IgD-negative memory B cell (primary cell): ENCODE measurements around the gene TCF12. TPM values are rescaled to one million over a fixed set of nuclear protein-coding genes. Genes with fewer than 3 reads are reported as not detected.
"Not testable (repeated sequence)": the region's sequence is repeated elsewhere in the genome, so short reads cannot be mapped to it uniquely, and the experiment has no call there.

Experiments
- H3K27ac Mint-ChIP-seq, 3 donors: one replicate each; pipeline ENCODE4 v1.8.0; 2020 to 2022; ENCODE audit warnings: mild to moderate bottlenecking in 3 of 3, mixed read lengths in 3 of 3, moderate library complexity in 1 of 3
- H3K27me3 Mint-ChIP-seq: one replicate; pipeline ENCODE4 v1.8.0; 2021; ENCODE audit warnings: mixed read lengths
- H3K36me3 Mint-ChIP-seq: one replicate; pipeline ENCODE4 v1.8.0; 2020; ENCODE audit warnings: mild to moderate bottlenecking, mixed read lengths
- H3K4me1 Mint-ChIP-seq, 3 donors: one replicate each; pipeline ENCODE4 v1.8.0; 2020 to 2022; ENCODE audit warnings: mixed read lengths in 3 of 3, mild to moderate bottlenecking in 1 of 3
- H3K4me3 Mint-ChIP-seq, 4 donors: one replicate each; pipeline ENCODE4 v1.8.0; 2020 to 2022; ENCODE audit warnings: mild to moderate bottlenecking in 4 of 4, mixed read lengths in 4 of 4, moderate library complexity in 3 of 4
- H3K9me3 Mint-ChIP-seq, 3 donors: one replicate each; pipeline ENCODE4 v1.8.0; 2020 to 2021; ENCODE audit warnings: mixed read lengths in 3 of 3, mild to moderate bottlenecking in 1 of 3
- polyA plus RNA-seq: library from polyadenylated mRNA; unstranded; fragments of 300-500 nt; fragmentation: Illumina TruSeq; gene quantifications from one replicate; pipeline ENCODE4 v1.2.3, GENCODE V29; 2021

The TCF12 gene
- polyA plus RNA-seq, 1 donor from 2014 or later = 58.0 TPM

GRCh38 chr15:56989411-56989924, 71.0 kb downstream of the TCF12 start:
- Mint-ChIP-seq H3K9me3 (peaks cover 0 to 2% (median 0%) of the 10 kb centered on the region in 3 donors), H3K27me3 (no peaks in the 10 kb centered on the region), H3K4me1 (peaks cover 23 to 29% (median 23%) of the 10 kb centered on the region in 3 donors), H3K4me3 (peak overlapping the region in 1 of 4 donors; percentile 33), H3K36me3 (peaks cover 7% of the 10 kb centered on the region), H3K27ac (no peak overlapping the region)

GRCh38 chr15:56991017-56991416, 72.6 kb downstream of the TCF12 start:
- peaks cover 0 to 2% (median 0%) of the 10 kb centered on the region in 3 donors for H3K9me3 Mint-ChIP-seq

DNA sequence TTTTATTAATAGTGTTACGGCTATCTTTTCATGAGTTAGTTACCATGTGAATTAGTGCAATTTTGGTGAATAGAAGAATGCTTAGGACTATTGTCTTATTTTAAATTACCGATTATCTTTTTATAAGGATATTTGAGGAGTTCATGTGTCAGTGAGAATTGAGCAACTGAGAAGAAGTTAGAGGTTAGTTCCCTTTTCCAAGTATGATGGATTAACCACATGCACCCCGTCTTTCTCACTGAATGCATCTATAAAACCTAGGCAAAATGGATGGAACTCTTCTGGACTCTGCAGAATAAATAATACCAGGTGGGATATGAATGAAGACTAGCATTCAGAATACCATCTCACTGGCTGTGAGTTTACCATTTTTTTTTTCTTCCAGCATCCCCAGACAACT, 74.3 kb downstream of the TCF12 start:
- Mint-ChIP-seq H3K36me3 (peaks cover 9% of the 10 kb centered on the region), H3K4me3 (no peak overlapping the region)

More at GRCh38 chr15:56991017-56991416, 72.6 kb downstream of the TCF12 start:
- H3K4me3 Mint-ChIP-seq = no peak overlapping the region
- no peak overlapping the region for H3K27ac Mint-ChIP-seq
- H3K36me3 Mint-ChIP-seq = peaks cover 7% of the 10 kb centered on the region
- H3K4me1 Mint-ChIP-seq = peaks cover 12 to 17% (median 13%) of the 10 kb centered on the region in 3 donors
- no peaks in the 10 kb centered on the region for H3K27me3 Mint-ChIP-seq

DNA sequence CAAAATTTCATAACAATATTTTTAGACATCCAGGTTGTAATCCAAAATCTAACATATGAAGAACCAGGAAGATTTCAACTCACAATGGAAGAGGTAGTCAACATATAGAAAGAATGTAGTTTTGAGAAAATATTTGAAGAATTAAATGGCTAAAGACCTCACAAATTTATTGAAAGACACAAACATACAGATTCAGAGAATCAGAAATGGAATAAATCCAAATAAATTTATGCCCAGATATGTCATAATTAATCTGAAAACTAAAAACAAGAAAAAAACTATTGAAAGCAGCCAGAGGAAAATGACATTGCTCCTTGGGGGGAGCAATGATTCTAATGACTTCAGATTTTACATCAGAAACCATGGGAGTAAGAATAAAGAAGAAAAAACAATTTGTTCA, 75.8 kb downstream of the TCF12 start:
- Mint-ChIP-seq H3K4me1 (peaks cover 10 to 13% (median 12%) of the 10 kb centered on the region in 3 donors), H3K27ac (peak overlapping the region in 1 of 3 donors; percentile 12), H3K36me3 (peaks cover 9% of the 10 kb centered on the region), H3K27me3 (no peaks in the 10 kb centered on the region), H3K4me3 (no peak overlapping the region), H3K9me3 (peaks cover 0 to 2% (median 0%) of the 10 kb centered on the region in 3 donors)

More for the DNA sequence above, 74.3 kb downstream of the TCF12 start:
- Mint-ChIP-seq H3K4me1 (peaks cover 12 to 13% (median 13%) of the 10 kb centered on the region in 3 donors), H3K9me3 (peaks cover 0 to 2% (median 0%) of the 10 kb centered on the region in 3 donors), H3K27ac (no peak overlapping the region), H3K27me3 (no peaks in the 10 kb centered on the region)

DNA sequence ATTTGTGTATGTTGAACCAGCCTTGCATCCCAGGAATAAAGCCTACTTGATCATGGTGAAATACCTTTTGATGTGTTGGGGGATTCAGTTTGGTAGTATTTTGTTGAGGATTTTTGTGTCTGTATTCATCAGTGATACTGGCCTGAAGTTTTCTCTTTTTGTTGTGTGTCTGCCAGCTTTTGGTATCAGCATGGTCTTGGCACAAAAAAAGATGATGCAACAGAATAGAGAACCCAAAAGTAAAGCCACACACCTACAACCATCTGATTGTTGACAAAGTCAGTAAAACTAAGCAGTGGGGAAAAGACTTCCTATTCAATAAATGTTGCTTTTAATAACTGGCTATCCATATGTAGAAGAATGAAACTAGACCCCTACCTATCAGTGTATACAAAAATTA, 77.6 kb downstream of the TCF12 start:
- Mint-ChIP-seq H3K9me3 (peaks cover 0 to 2% (median 0%) of the 10 kb centered on the region in 3 donors), H3K4me1 (peaks cover 5 to 9% (median 7%) of the 10 kb centered on the region in 3 donors), H3K36me3 (peaks cover 9% of the 10 kb centered on the region), H3K27ac (peak overlapping the region in 1 of 3 donors; percentile 84), H3K27me3 (no peaks in the 10 kb centered on the region), H3K4me3 (no peak overlapping the region)

GRCh38 chr15:56996746-56997470, 78.5 kb downstream of the TCF12 start:
- H3K27ac Mint-ChIP-seq = no peak overlapping the region

GRCh38 chr15:57003418-57003817, 85.0 kb downstream of the TCF12 start:
- Mint-ChIP-seq H3K4me3 (no peak overlapping the region), H3K4me1 (peaks cover 15 to 35% (median 26%) of the 10 kb centered on the region in 3 donors), H3K27ac (no peak overlapping the region), H3K9me3 (no peaks in the 10 kb centered on the region), H3K36me3 (peaks cover 10% of the 10 kb centered on the region), H3K27me3 (no peaks in the 10 kb centered on the region)

More at GRCh38 chr15:56996746-56997470, 78.5 kb downstream of the TCF12 start:
- Mint-ChIP-seq H3K4me1 (peaks cover 6 to 12% (median 11%) of the 10 kb centered on the region in 3 donors), H3K27me3 (no peaks in the 10 kb centered on the region), H3K9me3 (peaks cover 0 to 2% (median 0%) of the 10 kb centered on the region in 3 donors), H3K36me3 (peaks cover 8% of the 10 kb centered on the region), H3K4me3 (peak overlapping the region in 1 of 4 donors; percentile 12)

DNA sequence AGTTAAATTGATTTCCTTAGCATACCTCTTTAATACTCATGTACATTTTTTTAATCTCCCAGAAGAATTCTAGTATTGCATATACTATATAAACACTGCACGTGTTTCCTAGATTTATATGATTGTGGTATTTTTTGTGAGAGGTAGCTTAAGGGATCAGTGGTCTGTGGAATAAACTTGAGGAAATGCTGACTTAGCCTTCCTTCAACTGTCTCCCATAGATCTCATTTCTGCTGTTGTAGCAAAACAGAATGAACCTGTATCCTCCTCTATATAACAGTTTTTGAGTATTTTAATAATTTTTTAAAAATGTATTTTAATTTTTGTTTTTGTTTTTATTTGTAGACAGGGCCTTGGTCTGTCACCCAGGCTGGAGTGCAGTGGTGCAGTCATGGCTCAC, 86.8 kb downstream of the TCF12 start:
- Mint-ChIP-seq H3K9me3 (no peaks in the 10 kb centered on the region), H3K36me3 (peaks cover 13% of the 10 kb centered on the region), H3K27me3 (no peaks in the 10 kb centered on the region), H3K4me1 (peaks cover 14 to 35% (median 24%) of the 10 kb centered on the region in 3 donors), H3K4me3 (no peak overlapping the region), H3K27ac (no peak overlapping the region)

- peak overlapping the region in 1 of 4 donors; percentile 79 for H3K4me3 Mint-ChIP-seq
- H3K9me3 Mint-ChIP-seq = not testable (repeated sequence)
- peaks cover 18 to 24% (median 22%) of the 10 kb centered on the region in 3 donors for H3K4me1 Mint-ChIP-seq
Observed at GRCh38 chr15:57007797-57008196, 89.4 kb downstream of the TCF12 start.

GRCh38 chr15:57010724-57011123, 92.3 kb downstream of the TCF12 start:
- H3K4me3 Mint-ChIP-seq = no peak overlapping the region
- no peaks in the 10 kb centered on the region for H3K9me3 Mint-ChIP-seq
- H3K27ac Mint-ChIP-seq = no peak overlapping the region
- H3K27me3 Mint-ChIP-seq = no peaks in the 10 kb centered on the region
- H3K4me1 Mint-ChIP-seq = peaks cover 11 to 24% (median 22%) of the 10 kb centered on the region in 3 donors
- H3K36me3 Mint-ChIP-seq = peaks cover 11% of the 10 kb centered on the region

More at GRCh38 chr15:57007797-57008196, 89.4 kb downstream of the TCF12 start:
- H3K36me3 Mint-ChIP-seq = peaks cover 16% of the 10 kb centered on the region
- H3K27ac Mint-ChIP-seq, H3K27me3 Mint-ChIP-seq: not testable (repeated sequence)

GRCh38 chr15:57012556-57012955, 94.1 kb downstream of the TCF12 start:
- Mint-ChIP-seq H3K27me3 (no peaks in the 10 kb centered on the region), H3K36me3 (peaks cover 8% of the 10 kb centered on the region), H3K9me3 (no peaks in the 10 kb centered on the region), H3K4me3 (no peak overlapping the region), H3K4me1 (peaks cover 4 to 17% (median 15%) of the 10 kb centered on the region in 3 donors), H3K27ac (no peak overlapping the region)

DNA sequence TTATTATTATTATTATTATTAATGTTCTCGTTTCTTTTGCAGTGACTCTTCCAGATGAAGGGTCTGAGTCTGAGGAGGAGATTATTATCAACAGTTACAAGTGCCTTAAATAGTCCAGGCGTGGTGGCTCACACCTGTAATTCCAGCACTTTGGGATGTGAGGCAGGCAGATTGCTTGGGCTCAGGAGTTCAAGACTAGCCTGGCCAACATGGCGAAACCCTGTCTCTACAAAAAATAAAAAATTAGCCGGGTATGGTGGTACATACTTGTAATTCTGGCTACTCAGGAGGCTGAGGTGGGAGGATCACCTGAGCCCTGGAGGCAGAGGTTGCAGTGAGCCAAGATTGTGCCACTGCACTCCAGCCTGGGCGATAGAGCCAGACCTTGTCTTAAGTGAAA, 96.5 kb downstream of the TCF12 start:
- H3K9me3 Mint-ChIP-seq, H3K27me3 Mint-ChIP-seq, H3K4me3 Mint-ChIP-seq, H3K36me3 Mint-ChIP-seq: not testable (repeated sequence)
- Mint-ChIP-seq H3K27ac (peak overlapping the region in 1 of 3 donors; percentile 47), H3K4me1 (peaks cover 8 to 25% (median 12%) of the 10 kb centered on the region in 3 donors)

DNA sequence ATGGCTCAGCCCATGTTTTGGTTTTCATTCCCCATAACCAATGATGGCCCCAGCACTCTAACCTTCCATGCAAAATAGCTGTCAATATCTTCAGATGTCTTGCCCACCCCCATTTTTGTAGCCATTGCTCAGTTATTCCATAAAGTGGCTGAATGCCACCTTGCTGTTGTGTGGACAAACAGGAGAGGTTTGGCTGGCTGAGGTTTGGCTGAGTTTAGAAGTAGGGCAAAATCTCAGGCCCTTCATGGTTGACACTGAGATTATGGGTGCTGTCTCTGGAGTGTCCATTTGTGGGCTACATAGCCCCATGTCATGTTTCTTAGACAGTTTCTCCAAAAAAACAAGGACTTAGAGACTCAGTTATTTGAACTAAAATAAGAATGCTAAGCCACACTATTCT, 96.9 kb downstream of the TCF12 start:
- Mint-ChIP-seq H3K27me3 (no peaks in the 10 kb centered on the region), H3K4me3 (peak overlapping the region in 1 of 4 donors; percentile 21), H3K27ac (peak overlapping the region in 1 of 3 donors; percentile 47), H3K36me3 (peaks cover 8% of the 10 kb centered on the region), H3K9me3 (no peaks in the 10 kb centered on the region), H3K4me1 (peaks cover 9 to 28% (median 14%) of the 10 kb centered on the region in 3 donors)

- H3K4me1 Mint-ChIP-seq = peaks cover 12 to 25% (median 14%) of the 10 kb centered on the region in 3 donors
- peak overlapping the region in 1 of 3 donors; percentile 47 for H3K27ac Mint-ChIP-seq
- H3K9me3 Mint-ChIP-seq = peaks cover 0 to under 1% (median 0%) of the 10 kb centered on the region in 3 donors
Observed at GRCh38 chr15:57015897-57016296, 97.5 kb downstream of the TCF12 start.

GRCh38 chr15:57017024-57017423, 98.6 kb downstream of the TCF12 start:
- Mint-ChIP-seq H3K4me1 (peaks cover 12 to 22% (median 17%) of the 10 kb centered on the region in 3 donors), H3K9me3 (peaks cover 0 to 4% (median 0%) of the 10 kb centered on the region in 3 donors), H3K36me3 (peaks cover 6% of the 10 kb centered on the region), H3K27ac (no peak overlapping the region), H3K4me3 (no peak overlapping the region), H3K27me3 (no peaks in the 10 kb centered on the region)

More at GRCh38 chr15:57015897-57016296, 97.5 kb downstream of the TCF12 start:
- H3K27me3 Mint-ChIP-seq = no peaks in the 10 kb centered on the region
- no peak overlapping the region for H3K4me3 Mint-ChIP-seq
- H3K36me3 Mint-ChIP-seq = peaks cover 6% of the 10 kb centered on the region
